IMR-90 (cell line): ENCODE measurements around the gene PDCD6IP. TPM values are rescaled to one million over a fixed set of nuclear protein-coding genes. Genes with fewer than 3 reads are reported as not detected.

Experiments
- ATAC-seq: fragments of 200-7000 bp; cut with Tn5 transposase; 2 replicates; pipeline ENCODE4 v1.9.1; 2020; ENCODE audit warnings: low read depth, mild to moderate bottlenecking, moderate library complexity
- BruUV-seq: library from RNA; stranded (reverse); fragments of 400-500 nt; replicated peaks from 2 replicates; lab custom pipeline; 2021; lab: Mats Ljungman, UMichigan
- CTCF ChIA-PET: fragments of 300-600 bp; formaldehyde crosslinking; extraction: SDS; loops from one replicate; lab custom pipeline; 2021; ENCODE audit warnings: antibody characterized with exemption; lab: Yijun Ruan, JAX
- POLR2A ChIA-PET: fragments of 300-600 bp; sonication (Branson Sonifier 250); formaldehyde crosslinking; loops from one replicate; lab custom pipeline; 2022; ENCODE audit warnings: antibody characterized with exemption; ENCODE audit not compliant: unreplicated experiment; lab: Charles Lee
- DNase-seq: peaks from one replicate; pipeline ENCODE4 v3.0.0; 2013
- H2AFZ ChIP-seq: replicated peaks from 2 replicates; pipeline ENCODE3; 2013; ENCODE audit warnings: low read length, mild to moderate bottlenecking; ENCODE audit not compliant: poor library complexity
- H2AK5ac ChIP-seq: 2 replicates; pipeline ENCODE4 v1.6.1; 2013; ENCODE audit warnings: low read depth, low read length, inconsistent platforms
- H2AK9ac ChIP-seq: replicated peaks from 2 replicates; pipeline ENCODE3; 2013; ENCODE audit warnings: mild to moderate bottlenecking, low read depth, low read length, moderate library complexity; ENCODE audit not compliant: poor library complexity
- H2BK120ac ChIP-seq: 2 replicates; pipeline ENCODE4 v1.6.1; 2013; ENCODE audit warnings: low read depth, low read length, inconsistent platforms
- H2BK15ac ChIP-seq: 3 replicates; pipeline ENCODE4 v1.6.1; 2013; ENCODE audit warnings: low read depth, low read length, inconsistent platforms
- H2BK20ac ChIP-seq: 2 replicates; pipeline ENCODE4 v1.6.1; 2013; ENCODE audit warnings: low read depth, mild to moderate bottlenecking, inconsistent platforms, low read length, moderate library complexity
- H2BK5ac ChIP-seq: 2 replicates; pipeline ENCODE4 v1.6.1; 2013; ENCODE audit warnings: mild to moderate bottlenecking, low read depth, low read length, inconsistent platforms; ENCODE audit not compliant: poor library complexity, severe bottlenecking
- H3K14ac ChIP-seq: replicated peaks from 2 replicates; pipeline ENCODE4 v1.6.1; 2013; ENCODE audit warnings: low read depth, low read length, inconsistent platforms
- H3K18ac ChIP-seq: 2 replicates; pipeline ENCODE4 v1.6.1; 2013; ENCODE audit warnings: low read depth, low read length, control low read depth
- H3K23ac ChIP-seq: 2 replicates; pipeline ENCODE4 v1.6.1; 2013; ENCODE audit warnings: low read depth, low read length, inconsistent platforms
- H3K27ac ChIP-seq: 2 replicates; pipeline ENCODE4 v1.5.1; 2013; ENCODE audit warnings: mild to moderate bottlenecking, control low read depth, low read length; ENCODE audit not compliant: insufficient read depth
- H3K27me3 ChIP-seq: 2 replicates; pipeline ENCODE4 v1.6.1; 2013; ENCODE audit warnings: low read length; ENCODE audit not compliant: control insufficient read depth, insufficient read depth
- H3K36me3 ChIP-seq: 2 replicates; pipeline ENCODE4 v1.6.1; 2013; ENCODE audit warnings: low read length, mixed read lengths; ENCODE audit not compliant: control insufficient read depth, insufficient read depth
- H3K4ac ChIP-seq: 2 replicates; pipeline ENCODE4 v1.6.1; 2013; ENCODE audit warnings: low read depth, low read length, inconsistent platforms
- H3K4me1 ChIP-seq: 2 replicates; pipeline ENCODE4 v1.6.1; 2013; ENCODE audit warnings: low read length, mixed read lengths; ENCODE audit not compliant: control insufficient read depth, insufficient read depth
- H3K4me2 ChIP-seq: 2 replicates; pipeline ENCODE4 v1.6.1; 2013; ENCODE audit warnings: low read depth, mild to moderate bottlenecking, control low read depth, low read length, moderate library complexity
- H3K4me3 ChIP-seq: 2 replicates; pipeline ENCODE4 v1.5.1; 2013; ENCODE audit warnings: low read depth, mild to moderate bottlenecking, control low read depth, low read length, moderate library complexity; ENCODE audit not compliant: insufficient read depth
- H3K56ac ChIP-seq: 2 replicates; pipeline ENCODE4 v1.6.1; 2013; ENCODE audit warnings: low read length, inconsistent platforms; ENCODE audit not compliant: insufficient read depth; ENCODE audit errors: extremely low read depth
- H3K79me1 ChIP-seq, 2 experiments: 2 replicates each; pipeline ENCODE4 v1.6.1; 2013; ENCODE audit warnings: low read length in 2 of 2, inconsistent platforms in 1 of 2, low read depth in 1 of 2
- H3K9ac ChIP-seq: 2 replicates; pipeline ENCODE4 v1.6.1; 2013; ENCODE audit warnings: low read depth, low read length, control low read depth
- H3K9me1 ChIP-seq: 2 replicates; pipeline ENCODE4 v1.6.1; 2013; ENCODE audit warnings: low read length, inconsistent platforms; ENCODE audit not compliant: insufficient read depth
- H3K9me3 ChIP-seq: 2 replicates; pipeline ENCODE4 v1.6.1; 2013; ENCODE audit warnings: low read length; ENCODE audit not compliant: control insufficient read depth, insufficient read depth
- H4K20me1 ChIP-seq: 2 replicates; pipeline ENCODE4 v1.6.1; 2013; ENCODE audit warnings: low read length, inconsistent platforms; ENCODE audit not compliant: insufficient read depth
- H4K5ac ChIP-seq: 2 replicates; pipeline ENCODE4 v1.6.1; 2013; ENCODE audit warnings: mild to moderate bottlenecking, low read depth, low read length, control low read depth
- H4K8ac ChIP-seq, 2 experiments: 2 replicates each; pipeline ENCODE4 v1.6.1; 2013; ENCODE audit warnings: low read depth in 2 of 2, low read length in 2 of 2, control low read depth in 1 of 2, inconsistent platforms in 1 of 2
- H4K91ac ChIP-seq: 2 replicates; pipeline ENCODE4 v1.6.1; 2013; ENCODE audit warnings: low read depth, low read length, inconsistent platforms; ENCODE audit not compliant: insufficient read depth
- BHLHE40 ChIP-seq: fragments of 150-350 bp; IDR thresholded peaks from 2 replicates; pipeline ENCODE4 v1.6.1; 2016; ENCODE audit warnings: mild to moderate bottlenecking, low read depth, low read length
- CEBPB ChIP-seq: IDR thresholded peaks from 2 replicates; pipeline ENCODE4 v1.6.1; 2012; ENCODE audit warnings: low read depth, low read length, improper control_type of control experiment
- MAFK ChIP-seq: IDR thresholded peaks from 2 replicates; pipeline ENCODE4 v1.6.1; 2012; ENCODE audit warnings: low read depth, low read length, improper control_type of control experiment
- POLR2A ChIP-seq: IDR thresholded peaks from 2 replicates; pipeline ENCODE4 v1.6.1; 2012; ENCODE audit warnings: mild to moderate bottlenecking, low read depth, low read length
- RAD21 ChIP-seq: IDR thresholded peaks from 2 replicates; pipeline ENCODE4 v1.6.1; 2012; ENCODE audit warnings: low read length, improper control_type of control experiment
- RCOR1 ChIP-seq: IDR thresholded peaks from 2 replicates; pipeline ENCODE4 v1.6.1; 2012; ENCODE audit warnings: mild to moderate bottlenecking, low read length, improper control_type of control experiment; ENCODE audit not compliant: insufficient replicate concordance
- WGBS, 2 experiments: methylation state at CpG; one replicate each; pipeline versions ENCODE4 v1.1.5 to v1.1.7; 2013; ENCODE audit warnings: missing lambda C conversion rate in 2 of 2; ENCODE audit not compliant: insufficient read length in 1 of 2; ENCODE audit errors: extremely low coverage in 2 of 2; 5-methylcytosine and 5-hydroxymethylcytosine counted together
- dilution Hi-C: fragments of 300-500 bp; cut with HindIII; formaldehyde crosslinking; loops from one replicate; pipeline ENCODE4 v1.14.3; 2018; ENCODE audit warnings: low sequenced_read_pairs; ENCODE audit not compliant: unreplicated experiment
- in situ Hi-C: fragments of 300-500 bp; cut with MboI; formaldehyde crosslinking; loops from 3 replicates; pipeline ENCODE4 v1.14.3; 2019; ENCODE audit warnings: low sequenced_read_pairs, inconsistent platforms, mixed read lengths
- intact Hi-C: fragments of 100-400 bp; cut with micrococcal nuclease; formaldehyde crosslinking; loops from 2 replicates; pipeline ENCODE4 v1.10.0; 2022
- polyA plus RNA-seq, 3 experiments: library from polyadenylated mRNA; depleted of rRNA; stranded (reverse); fragments of >200 nt; gene quantifications; 2 replicates each; pipeline ENCODE4 v1.2.3, GENCODE V29; 2012; ENCODE audit warnings: low replicate concordance in 1 of 3
- total RNA-seq: library from RNA; depleted of rRNA; stranded (reverse); fragments of >200 nt; gene quantifications from 2 replicates; pipeline ENCODE4 v1.2.3, GENCODE V29; 2012
- TF ChIP-seq, protein P1 (sequence below): conservative IDR thresholded peaks from 2 replicates; pipeline ENCODE4 v1.5.1; 2012; ENCODE audit warnings: mild to moderate bottlenecking, low read depth, low read length, improper control_type of control experiment

The PDCD6IP gene
- total and polyA plus RNA-seq, 2 of the 4 experiments (the other 2 are of a cell fraction) = 68.1 to 78.3 TPM

- no peak overlapping the region for H4K5ac ChIP-seq
- CTCF ChIA-PET = no interaction called here
- no peak overlapping the region for H3K4ac ChIP-seq
- no peak overlapping the region for H3K4me2 ChIP-seq
- H3K9ac ChIP-seq = no peak overlapping the region
- in situ Hi-C loops (no loop called here), dilution Hi-C loops (no loop called here), intact Hi-C loops (no loop called here)
- TF ChIP-seq BHLHE40 (no peak), RCOR1 (no peak), CEBPB (no peak), POLR2A (no peak), RAD21 (no peak), MAFK (no peak)
- TF ChIP-seq, protein P1, sequence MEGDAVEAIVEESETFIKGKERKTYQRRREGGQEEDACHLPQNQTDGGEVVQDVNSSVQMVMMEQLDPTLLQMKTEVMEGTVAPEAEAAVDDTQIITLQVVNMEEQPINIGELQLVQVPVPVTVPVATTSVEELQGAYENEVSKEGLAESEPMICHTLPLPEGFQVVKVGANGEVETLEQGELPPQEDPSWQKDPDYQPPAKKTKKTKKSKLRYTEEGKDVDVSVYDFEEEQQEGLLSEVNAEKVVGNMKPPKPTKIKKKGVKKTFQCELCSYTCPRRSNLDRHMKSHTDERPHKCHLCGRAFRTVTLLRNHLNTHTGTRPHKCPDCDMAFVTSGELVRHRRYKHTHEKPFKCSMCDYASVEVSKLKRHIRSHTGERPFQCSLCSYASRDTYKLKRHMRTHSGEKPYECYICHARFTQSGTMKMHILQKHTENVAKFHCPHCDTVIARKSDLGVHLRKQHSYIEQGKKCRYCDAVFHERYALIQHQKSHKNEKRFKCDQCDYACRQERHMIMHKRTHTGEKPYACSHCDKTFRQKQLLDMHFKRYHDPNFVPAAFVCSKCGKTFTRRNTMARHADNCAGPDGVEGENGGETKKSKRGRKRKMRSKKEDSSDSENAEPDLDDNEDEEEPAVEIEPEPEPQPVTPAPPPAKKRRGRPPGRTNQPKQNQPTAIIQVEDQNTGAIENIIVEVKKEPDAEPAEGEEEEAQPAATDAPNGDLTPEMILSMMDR = no peak
- no peak overlapping the region for H4K8ac ChIP-seq
- no peaks in the 10 kb centered on the region for H4K20me1 ChIP-seq
- no peak overlapping the region for H2AFZ ChIP-seq
- no peaks in the 10 kb centered on the region for H3K4me1 ChIP-seq
- H3K9me1 ChIP-seq = no peaks in the 10 kb centered on the region
- DNase-seq = no peak
- H4K91ac ChIP-seq = no peak overlapping the region
- no peaks in the 10 kb centered on the region for H3K79me1 ChIP-seq
- no peak overlapping the region for H2BK5ac ChIP-seq
- H3K14ac ChIP-seq = no peak overlapping the region
- H3K27ac ChIP-seq = no peak overlapping the region
- no peaks in the 10 kb centered on the region for H3K9me3 ChIP-seq
- no peak overlapping the region for H3K56ac ChIP-seq
- no peaks in the 10 kb centered on the region for H3K36me3 ChIP-seq
- no peaks in the 10 kb centered on the region; the same call in 1 of the 2 replicates for H3K27me3 ChIP-seq
- H2BK15ac ChIP-seq = no peak overlapping the region
- H2AK9ac ChIP-seq = no peak overlapping the region
- no peak overlapping the region for H3K4me3 ChIP-seq
- 17% methylated on average over 1 of the region's 3 CpGs; no CpG with 5 or more reads in 1 of the 2 experiments for WGBS, 2 experiments
- H3K18ac ChIP-seq = no peak overlapping the region
- ATAC-seq = no peak
- no peak overlapping the region for H2BK20ac ChIP-seq
- no TSS peak for BruUV-seq
- no peak overlapping the region for H3K23ac ChIP-seq
- no peak overlapping the region for H2BK120ac ChIP-seq
- POLR2A ChIA-PET = no interaction called here
- H2AK5ac ChIP-seq = no peak overlapping the region
These were observed 106.3 kb downstream of the PDCD6IP start for GRCh38 chr3:33904730-33905129.
